ENCODE results near the gene SNRPD3.
A peak's percentile ranks its signal among the peaks of the same experiment; 100 is the strongest.
"Not testable (repeated sequence)": the region's sequence is repeated elsewhere in the genome, so short reads cannot be mapped to it uniquely, and the experiment has no call there.

Gene SNRPD3

GRCh38 chr22:24592058-24592850, 36.5 kb downstream of the SNRPD3 start:
- peak; percentile 14 for DNase-seq (ENCODE audit: low read depth)

GRCh38 chr22:24592851-24593558, 37.2 kb downstream of the SNRPD3 start, which contains the start of gene LRRC75B:
Gene LRRC75B, minus strand, starts transcription at chr22:24593073. Its CDS starts 34 bp downstream, at chr22:24593039.
- DNase-seq (ENCODE audit: low read depth) = peak; percentile 88

GRCh38 chr22:24593559-24593835, 37.7 kb downstream of the SNRPD3 start:
- DNase-seq (ENCODE audit: low read depth) = not testable (repeated sequence)

- no peak for DNase-seq (ENCODE audit: low read depth)
Observed at GRCh38 chr22:24593836-24594568, 38.2 kb downstream of the SNRPD3 start.

GRCh38 chr22:24594569-24595120, 38.8 kb downstream of the SNRPD3 start:
- DNase-seq (ENCODE audit: low read depth) = no peak

- no peak for DNase-seq (ENCODE audit: low read depth)
Observed at GRCh38 chr22:24595228-24595627, 39.4 kb downstream of the SNRPD3 start.

- DNase-seq (ENCODE audit: low read depth) = no peak
Observed at GRCh38 chr22:24595863-24596262, 40.1 kb downstream of the SNRPD3 start.

GRCh38 chr22:24597076-24597475, 41.3 kb downstream of the SNRPD3 start:
- DNase-seq (ENCODE audit: low read depth) = not testable (repeated sequence)

- no peak for DNase-seq (ENCODE audit: low read depth)
Observed at GRCh38 chr22:24599514-24599913, 43.7 kb downstream of the SNRPD3 start.

GRCh38 chr22:24599958-24600715, 44.3 kb downstream of the SNRPD3 start:
- peak; percentile 50 for DNase-seq (ENCODE audit: low read depth)

- DNase-seq (ENCODE audit: low read depth) = peak; percentile 16
Observed at GRCh38 chr22:24601217-24602104, 45.7 kb downstream of the SNRPD3 start.

- not testable (repeated sequence) for DNase-seq (ENCODE audit: low read depth)
Observed at GRCh38 chr22:24602105-24602749, 46.4 kb downstream of the SNRPD3 start.

GRCh38 chr22:24602847-24603769, 47.3 kb downstream of the SNRPD3 start, which contains the start of gene GGT1:
Gene GGT1, plus strand, starts transcription at chr22:24603193. Its CDS starts 7,889 bp downstream, at chr22:24611082.
- DNase-seq (ENCODE audit: low read depth) = peak; percentile 29

GRCh38 chr22:24603770-24604629, 48.2 kb downstream of the SNRPD3 start:
- DNase-seq (ENCODE audit: low read depth) = peak; percentile 22

- not testable (repeated sequence) for DNase-seq (ENCODE audit: low read depth)
Observed at GRCh38 chr22:24606340-24606739, 50.5 kb downstream of the SNRPD3 start.

- peak; percentile 39 for DNase-seq (ENCODE audit: low read depth)
Observed at GRCh38 chr22:24607429-24607983, 51.7 kb downstream of the SNRPD3 start.

GRCh38 chr22:24608327-24608726, 52.5 kb downstream of the SNRPD3 start:
- DNase-seq (ENCODE audit: low read depth) = not testable (repeated sequence)
